GM18873 (cell line): Measurements from ENCODE around the gene CNBD2.
"Not testable (repeated sequence)": the region's sequence is repeated elsewhere in the genome, so short reads cannot be mapped to it uniquely, and the experiment has no call there.

Source experiments
- ATAC-seq: cut with Tn5 transposase; IDR thresholded peaks from one replicate; pipeline ENCODE4 v1.9.1; 2021; ENCODE audit warnings: mild to moderate bottlenecking, moderate library complexity, moderate number of reproducible peaks; ENCODE audit not compliant: unreplicated experiment, low FRiP score

CNBD2 gene

GRCh38 chr20:36053863-36054518 is 85.6 kb downstream of the CNBD2 start:
- not testable (repeated sequence) for ATAC-seq

GRCh38 chr20:36055145-36055544 is 86.8 kb downstream of the CNBD2 start:
- ATAC-seq, result no peak

GRCh38 chr20:36060676-36061075 is 92.3 kb downstream of the CNBD2 start:
- ATAC-seq, result no peak

GRCh38 chr20:36061754-36062153 is 93.4 kb downstream of the CNBD2 start:
- ATAC-seq, result no peak

- no peak for ATAC-seq
Measured at GRCh38 chr20:36062799-36063198, 94.4 kb downstream of the CNBD2 start.

- ATAC-seq, result no peak
Measured at GRCh38 chr20:36063916-36064657, 95.7 kb downstream of the CNBD2 start.

GRCh38 chr20:36064658-36065426 is 96.5 kb downstream of the CNBD2 start:
- ATAC-seq, result peak; percentile 75

GRCh38 chr20:36065427-36065998 is 97.1 kb downstream of the CNBD2 start:
- no peak for ATAC-seq

GRCh38 chr20:36066777-36067176 is 98.4 kb downstream of the CNBD2 start:
- no peak for ATAC-seq

GRCh38 chr20:36068526-36068925 is 100.1 kb downstream of the CNBD2 start:
- not testable (repeated sequence) for ATAC-seq

GRCh38 chr20:36070451-36070850 is 102.1 kb downstream of the CNBD2 start:
- no peak for ATAC-seq

- ATAC-seq, result no peak
Measured at GRCh38 chr20:36071848-36072247, 103.5 kb downstream of the CNBD2 start.

- ATAC-seq, result no peak
Measured at GRCh38 chr20:36074983-36075382, 106.6 kb downstream of the CNBD2 start.

- ATAC-seq, result not testable (repeated sequence)
Measured at GRCh38 chr20:36077762-36078161, 109.4 kb downstream of the CNBD2 start.

- ATAC-seq, result no peak
Measured at GRCh38 chr20:36079486-36079885, 111.1 kb downstream of the CNBD2 start.

GRCh38 chr20:36079984-36080383 is 111.6 kb downstream of the CNBD2 start:
- ATAC-seq, result not testable (repeated sequence)
